Measurements from ENCODE around the gene CDH5. TPM values are rescaled to one million over a fixed set of nuclear protein-coding genes. Genes with fewer than 3 reads are reported as not detected.

CDH5 gene
- total and polyA plus RNA-seq, 2 donors from 2014 or later: 13.9 to 41.3 TPM

DNA sequence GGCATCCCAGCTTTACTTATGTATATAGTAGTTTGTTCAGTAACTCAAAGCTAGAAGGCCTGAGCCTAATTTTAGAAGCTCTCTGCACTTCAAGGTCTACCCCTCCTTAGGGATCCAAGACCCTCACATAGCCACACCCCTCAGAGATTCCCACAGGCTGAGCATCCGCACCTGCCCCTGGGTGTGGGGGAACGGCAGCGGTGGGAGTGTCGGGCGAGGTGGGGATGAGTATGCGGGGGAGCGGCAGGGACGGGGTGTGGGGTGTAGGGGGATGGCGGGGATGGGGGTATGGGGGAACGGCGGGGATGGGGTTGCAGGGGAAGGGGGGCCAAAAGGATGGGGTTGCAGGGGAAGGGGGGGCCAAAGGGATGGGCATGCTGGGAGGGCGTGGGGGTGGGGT lies 35.7 kb downstream of the CDH5 start:
- no peak for FAIRE-seq
- Histone ChIP-seq H3K9me3 (ENCODE audit: control insufficient read depth in 2 of 3, insufficient read depth in 1 of 3, low read length in 3 of 3) (peaks cover 0 to 3% (median 0%) of the 10 kb centered on the region in 3 donors), H3K4me1 (ENCODE audit: control insufficient read depth in 2 of 3, insufficient read depth in 2 of 3, low read depth in 1 of 3, low read length in 3 of 3) (peaks cover 0 to 6% (median 0%) of the 10 kb centered on the region in 3 donors), H3K9ac (ENCODE audit: low read length in 3 of 3) (no peak overlapping the region), H3K27me3 (ENCODE audit: control insufficient read depth, insufficient read depth, low read length) (no peaks in the 10 kb centered on the region), H3K4me3 (ENCODE audit: low read length in 3 of 3) (no peak overlapping the region), H3K27ac (ENCODE audit: low read depth in 2 of 2, low read length in 2 of 2) (no peak overlapping the region), H3K36me3 (ENCODE audit: control insufficient read depth in 2 of 3, insufficient read depth in 3 of 3, low read length in 3 of 3) (no peaks in the 10 kb centered on the region)
- DNase-seq: no peak
- TF ChIP-seq, protein P1, sequence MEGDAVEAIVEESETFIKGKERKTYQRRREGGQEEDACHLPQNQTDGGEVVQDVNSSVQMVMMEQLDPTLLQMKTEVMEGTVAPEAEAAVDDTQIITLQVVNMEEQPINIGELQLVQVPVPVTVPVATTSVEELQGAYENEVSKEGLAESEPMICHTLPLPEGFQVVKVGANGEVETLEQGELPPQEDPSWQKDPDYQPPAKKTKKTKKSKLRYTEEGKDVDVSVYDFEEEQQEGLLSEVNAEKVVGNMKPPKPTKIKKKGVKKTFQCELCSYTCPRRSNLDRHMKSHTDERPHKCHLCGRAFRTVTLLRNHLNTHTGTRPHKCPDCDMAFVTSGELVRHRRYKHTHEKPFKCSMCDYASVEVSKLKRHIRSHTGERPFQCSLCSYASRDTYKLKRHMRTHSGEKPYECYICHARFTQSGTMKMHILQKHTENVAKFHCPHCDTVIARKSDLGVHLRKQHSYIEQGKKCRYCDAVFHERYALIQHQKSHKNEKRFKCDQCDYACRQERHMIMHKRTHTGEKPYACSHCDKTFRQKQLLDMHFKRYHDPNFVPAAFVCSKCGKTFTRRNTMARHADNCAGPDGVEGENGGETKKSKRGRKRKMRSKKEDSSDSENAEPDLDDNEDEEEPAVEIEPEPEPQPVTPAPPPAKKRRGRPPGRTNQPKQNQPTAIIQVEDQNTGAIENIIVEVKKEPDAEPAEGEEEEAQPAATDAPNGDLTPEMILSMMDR (IDR thresholded peaks at IDR 0.05; ENCODE audit: borderline replicate concordance, extremely low read depth, insufficient read depth): no peak
- intact Hi-C loops (cut with DNase I): loop anchor here (10.0 kb wide), 1 partner anchor 203 kb away; the partner anchor contains the start of gene CMTM3

DNA sequence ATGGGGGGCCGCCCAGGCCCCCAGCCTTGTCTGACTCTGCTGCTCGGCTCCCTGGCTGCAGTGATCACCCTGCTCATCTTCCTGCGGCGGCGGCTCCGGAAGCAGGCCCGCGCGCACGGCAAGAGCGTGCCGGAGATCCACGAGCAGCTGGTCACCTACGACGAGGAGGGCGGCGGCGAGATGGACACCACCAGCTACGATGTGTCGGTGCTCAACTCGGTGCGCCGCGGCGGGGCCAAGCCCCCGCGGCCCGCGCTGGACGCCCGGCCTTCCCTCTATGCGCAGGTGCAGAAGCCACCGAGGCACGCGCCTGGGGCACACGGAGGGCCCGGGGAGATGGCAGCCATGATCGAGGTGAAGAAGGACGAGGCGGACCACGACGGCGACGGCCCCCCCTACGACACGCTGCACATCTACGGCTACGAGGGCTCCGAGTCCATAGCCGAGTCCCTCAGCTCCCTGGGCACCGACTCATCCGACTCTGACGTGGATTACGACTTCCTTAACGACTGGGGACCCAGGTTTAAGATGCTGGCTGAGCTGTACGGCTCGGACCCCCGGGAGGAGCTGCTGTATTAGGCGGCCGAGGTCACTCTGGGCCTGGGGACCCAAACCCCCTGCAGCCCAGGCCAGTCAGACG lies 36.2 kb downstream of the CDH5 start:
- H3K9ac ChIP-seq (ENCODE audit: low read length in 3 of 3): no peak overlapping the region
- no peaks in the 10 kb centered on the region for H3K27me3 ChIP-seq (ENCODE audit: control insufficient read depth, insufficient read depth, low read length)
- no peak for DNase-seq
- TF ChIP-seq, protein P1 (IDR thresholded peaks at IDR 0.05; ENCODE audit: borderline replicate concordance, extremely low read depth, insufficient read depth): no peak
- no peak overlapping the region for H3K27ac ChIP-seq (ENCODE audit: low read depth in 2 of 2, low read length in 2 of 2)
- intact Hi-C loops (cut with DNase I): loop anchor here (10.0 kb wide), 1 partner anchor 202 kb away; the partner anchor contains the start of gene CMTM3
- H3K36me3 ChIP-seq (ENCODE audit: control insufficient read depth in 2 of 3, insufficient read depth in 3 of 3, low read length in 3 of 3): no peaks in the 10 kb centered on the region
- no peak for FAIRE-seq
- H3K4me3 ChIP-seq (ENCODE audit: low read length in 3 of 3): no peak overlapping the region
- H3K4me1 ChIP-seq (ENCODE audit: control insufficient read depth in 2 of 3, insufficient read depth in 2 of 3, low read depth in 1 of 3, low read length in 3 of 3): peaks cover 0 to 6% (median 0%) of the 10 kb centered on the region in 3 donors
- H3K9me3 ChIP-seq (ENCODE audit: control insufficient read depth in 2 of 3, insufficient read depth in 1 of 3, low read length in 3 of 3): peaks cover 0 to 3% (median 0%) of the 10 kb centered on the region in 3 donors

DNA sequence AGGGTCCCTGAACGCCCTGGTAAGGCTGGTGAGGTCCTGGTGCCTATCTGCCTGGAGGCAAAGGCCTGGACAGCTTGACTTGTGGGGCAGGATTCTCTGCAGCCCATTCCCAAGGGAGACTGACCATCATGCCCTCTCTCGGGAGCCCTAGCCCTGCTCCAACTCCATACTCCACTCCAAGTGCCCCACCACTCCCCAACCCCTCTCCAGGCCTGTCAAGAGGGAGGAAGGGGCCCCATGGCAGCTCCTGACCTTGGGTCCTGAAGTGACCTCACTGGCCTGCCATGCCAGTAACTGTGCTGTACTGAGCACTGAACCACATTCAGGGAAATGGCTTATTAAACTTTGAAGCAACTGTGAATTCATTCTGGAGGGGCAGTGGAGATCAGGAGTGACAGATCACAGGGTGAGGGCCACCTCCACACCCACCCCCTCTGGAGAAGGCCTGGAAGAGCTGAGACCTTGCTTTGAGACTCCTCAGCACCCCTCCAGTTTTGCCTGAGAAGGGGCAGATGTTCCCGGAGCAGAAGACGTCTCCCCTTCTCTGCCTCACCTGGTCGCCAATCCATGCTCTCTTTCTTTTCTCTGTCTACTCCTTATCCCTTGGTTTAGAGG lies 37.1 kb downstream of the CDH5 start:
- no peak overlapping the region for H3K27ac ChIP-seq (ENCODE audit: low read depth in 2 of 2, low read length in 2 of 2)
- FAIRE-seq (no peak), DNase-seq (no peak)
- intact Hi-C loops (cut with DNase I): loop anchor here (10.0 kb wide), 1 partner anchor 201 kb away; the partner anchor contains the start of gene CMTM3
- no peaks in the 10 kb centered on the region for H3K36me3 ChIP-seq (ENCODE audit: control insufficient read depth in 2 of 3, insufficient read depth in 3 of 3, low read length in 3 of 3)
- no peak overlapping the region for H3K4me3 ChIP-seq (ENCODE audit: low read length in 3 of 3)
- H3K9ac ChIP-seq (ENCODE audit: low read length in 3 of 3): no peak overlapping the region
- peaks cover 0 to 3% (median 0%) of the 10 kb centered on the region in 3 donors for H3K9me3 ChIP-seq (ENCODE audit: control insufficient read depth in 2 of 3, insufficient read depth in 1 of 3, low read length in 3 of 3)
- TF ChIP-seq, protein P1 (IDR thresholded peaks at IDR 0.05; ENCODE audit: borderline replicate concordance, extremely low read depth, insufficient read depth): no peak
- no peaks in the 10 kb centered on the region for H3K27me3 ChIP-seq (ENCODE audit: control insufficient read depth, insufficient read depth, low read length)
- H3K4me1 ChIP-seq (ENCODE audit: control insufficient read depth in 2 of 3, insufficient read depth in 2 of 3, low read depth in 1 of 3, low read length in 3 of 3): peaks cover 0 to 6% (median 0%) of the 10 kb centered on the region in 3 donors

Measured in kidney (tissue), 14 donors.